ENCODE data around the gene CDKN1C. TPM values are rescaled to one million over a fixed set of nuclear protein-coding genes. Genes with fewer than 3 reads are reported as not detected.
A peak's percentile ranks its signal among the peaks of the same experiment; 100 is the strongest.
"Not testable (repeated sequence)": the region's sequence is repeated elsewhere in the genome, so short reads cannot be mapped to it uniquely, and the experiment has no call there.

Gene CDKN1C
- polyA plus RNA-seq, 4 donors: 4.0 to 328 (median 17.7) TPM

- Histone ChIP-seq H3K27ac (ENCODE audit: low read depth in 1 of 3, low read length in 2 of 3) (no peak overlapping the region), H3K4me3 (ENCODE audit: low read depth in 1 of 3, low read length in 3 of 3) (no peak overlapping the region), H3K9me3 (ENCODE audit: control insufficient read depth in 2 of 2, insufficient read depth in 1 of 2, low read depth in 1 of 2, low read length in 1 of 2) (peaks cover 0 to 6% of the 10 kb centered on the region in 2 donors), H3K27me3 (ENCODE audit: control insufficient read depth in 3 of 3, insufficient read depth in 3 of 3, low read length in 3 of 3) (peaks cover 0 to 16% (median 0%) of the 10 kb centered on the region in 3 donors), H3K4me1 (ENCODE audit: control insufficient read depth in 3 of 3, insufficient read depth in 2 of 3, low read depth in 1 of 3, low read length in 2 of 3) (peaks cover 0 to 45% (median 3%) of the 10 kb centered on the region in 3 donors), H3K36me3 (ENCODE audit: control insufficient read depth in 3 of 3, insufficient read depth in 2 of 3, low read depth in 1 of 3, low read length in 3 of 3) (peaks cover 0 to 16% (median 8%) of the 10 kb centered on the region in 3 donors)
- 46 to 85% (median 75%) methylated on average over 46 to 78 of the region's 78 CpGs for WGBS, 3 donors
- FAIRE-seq (no peak), DNase-seq (peak in 1 of 2 donors; percentile 16)
Measured at GRCh38 chr11:2909133-2909902, 23.7 kb upstream of the CDKN1C start.

GRCh38 chr11:2908130-2908529 is 22.6 kb upstream of the CDKN1C start:
- Histone ChIP-seq H3K36me3 (ENCODE audit: control insufficient read depth in 3 of 3, insufficient read depth in 2 of 3, low read depth in 1 of 3, low read length in 3 of 3) (peaks cover 0 to 16% (median 8%) of the 10 kb centered on the region in 3 donors), H3K4me3 (ENCODE audit: low read depth in 1 of 3, low read length in 3 of 3) (no peak overlapping the region), H3K9me3 (ENCODE audit: control insufficient read depth in 2 of 2, insufficient read depth in 1 of 2, low read depth in 1 of 2, low read length in 1 of 2) (peaks cover 0 to 6% of the 10 kb centered on the region in 2 donors), H3K27ac (ENCODE audit: low read depth in 1 of 3, low read length in 2 of 3) (no peak overlapping the region), H3K4me1 (ENCODE audit: control insufficient read depth in 3 of 3, insufficient read depth in 2 of 3, low read depth in 1 of 3, low read length in 2 of 3) (peaks cover 0 to 45% (median 3%) of the 10 kb centered on the region in 3 donors), H3K27me3 (ENCODE audit: control insufficient read depth in 3 of 3, insufficient read depth in 3 of 3, low read length in 3 of 3) (peaks cover 0 to 16% (median 0%) of the 10 kb centered on the region in 3 donors)
- DNase-seq: no peak
- FAIRE-seq: no peak
- whole genome bisulfite sequencing, 3 donors: 82 to 90% (median 87%) methylated on average over 14 of the region's 14 CpGs

GRCh38 chr11:2905299-2905698 is 19.7 kb upstream of the CDKN1C start:
- FAIRE-seq; H3K27ac ChIP-seq (ENCODE audit: low read depth in 1 of 3, low read length in 2 of 3); H3K4me3 ChIP-seq (ENCODE audit: low read depth in 1 of 3, low read length in 3 of 3): not testable (repeated sequence)

DNA sequence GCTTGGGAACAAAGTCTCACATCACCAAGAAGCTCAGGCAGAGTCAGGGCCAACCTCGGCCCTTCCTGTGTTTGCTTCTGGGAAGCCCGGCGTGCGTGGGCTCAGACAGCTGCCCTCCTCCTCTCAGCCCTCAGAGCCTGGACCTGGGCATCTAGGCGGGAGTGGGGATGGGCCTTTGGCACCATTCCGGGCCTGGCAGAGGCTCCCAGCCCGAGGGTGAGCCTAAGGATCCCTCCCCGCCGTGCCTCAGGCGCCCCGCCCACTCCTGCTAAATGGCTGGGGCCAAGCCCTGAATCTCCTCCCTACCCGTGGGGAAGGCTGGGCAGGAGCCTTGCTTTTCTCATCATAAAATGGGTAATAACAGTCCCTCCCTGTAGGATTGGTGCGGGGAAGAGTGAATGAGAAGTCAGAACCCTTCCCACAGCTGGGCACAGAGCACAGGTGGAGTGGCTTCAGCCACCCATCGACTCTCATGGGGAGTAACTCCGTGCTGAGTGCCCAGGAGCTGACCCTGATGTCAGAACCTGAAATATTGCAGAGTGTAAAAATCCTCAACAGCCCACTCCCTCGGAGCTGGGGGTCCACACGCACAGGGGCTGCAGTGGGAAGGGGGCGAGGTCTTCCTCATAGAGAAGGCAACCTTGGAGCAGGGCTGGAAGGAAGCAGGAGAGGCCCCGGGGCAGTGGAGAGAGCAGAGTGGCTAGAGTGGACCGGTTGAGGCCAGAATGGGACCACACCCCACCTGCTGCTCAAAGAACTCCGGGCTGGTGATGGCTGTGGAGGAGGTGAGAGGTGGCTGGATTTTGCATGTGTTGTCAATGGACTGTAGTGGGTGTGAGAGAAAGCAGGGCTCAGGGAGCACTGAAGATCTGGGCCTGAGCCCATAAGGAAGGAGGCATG is 18.8 kb upstream of the CDKN1C start:
- Histone ChIP-seq H3K4me1 (ENCODE audit: control insufficient read depth in 3 of 3, insufficient read depth in 2 of 3, low read depth in 1 of 3, low read length in 2 of 3) (peaks cover 4 to 36% (median 4%) of the 10 kb centered on the region in 3 donors), H3K36me3 (ENCODE audit: control insufficient read depth in 3 of 3, insufficient read depth in 2 of 3, low read depth in 1 of 3, low read length in 3 of 3) (peaks cover 0 to 12% (median 8%) of the 10 kb centered on the region in 3 donors), H3K27ac (ENCODE audit: low read depth in 1 of 3, low read length in 2 of 3) (peak overlapping the region; percentile 76 to 93 (median 87)), H3K4me3 (ENCODE audit: low read depth in 1 of 3, low read length in 3 of 3) (peak overlapping the region in 2 of 3 donors; percentile 72 to 73), H3K9me3 (ENCODE audit: control insufficient read depth in 2 of 2, insufficient read depth in 1 of 2, low read depth in 1 of 2, low read length in 1 of 2) (peaks cover 0 to 6% of the 10 kb centered on the region in 2 donors), H3K27me3 (ENCODE audit: control insufficient read depth in 3 of 3, insufficient read depth in 3 of 3, low read length in 3 of 3) (peaks cover 0 to 10% (median 0%) of the 10 kb centered on the region in 3 donors)
- DNase-seq (peak; percentile 57 to 94), FAIRE-seq (no peak)
- WGBS, 3 donors: 23 to 57% (median 38%) methylated on average over 21 of the region's 21 CpGs

More at GRCh38 chr11:2905299-2905698, 19.7 kb upstream of the CDKN1C start:
- Histone ChIP-seq H3K27me3 (ENCODE audit: control insufficient read depth in 3 of 3, insufficient read depth in 3 of 3, low read length in 3 of 3) (peaks cover 0 to 16% (median 0%) of the 10 kb centered on the region in 3 donors), H3K4me1 (ENCODE audit: control insufficient read depth in 3 of 3, insufficient read depth in 2 of 3, low read depth in 1 of 3, low read length in 2 of 3) (peaks cover 0 to 36% (median 4%) of the 10 kb centered on the region in 3 donors), H3K36me3 (ENCODE audit: control insufficient read depth in 3 of 3, insufficient read depth in 2 of 3, low read depth in 1 of 3, low read length in 3 of 3) (peaks cover 0 to 12% (median 8%) of the 10 kb centered on the region in 3 donors)
- WGBS, 3 donors: 84 to 89% (median 87%) methylated on average over 7 of the region's 7 CpGs
- not testable (repeated sequence) for DNase-seq; H3K9me3 ChIP-seq (ENCODE audit: control insufficient read depth in 2 of 2, insufficient read depth in 1 of 2, low read depth in 1 of 2, low read length in 1 of 2)

DNA sequence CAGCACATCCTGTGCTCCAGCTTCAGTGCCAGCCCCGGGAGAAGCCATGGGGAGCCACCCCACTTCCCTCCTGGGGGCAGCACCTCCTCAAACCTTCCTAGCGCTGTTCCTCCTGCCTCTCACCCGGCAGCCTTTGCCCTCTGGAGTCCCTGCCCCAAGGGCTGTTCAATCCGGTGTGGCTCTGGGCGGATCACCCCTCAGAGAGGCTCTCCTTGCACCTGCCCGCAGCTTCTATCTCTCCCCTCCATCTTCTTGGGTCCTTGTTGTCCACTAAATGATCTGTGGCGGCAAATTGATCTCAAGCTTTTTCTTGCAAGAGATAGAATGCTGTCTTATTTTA is 18.1 kb upstream of the CDKN1C start:
- DNase-seq (peak; percentile 57 to 89), FAIRE-seq (no peak)
- peaks cover 0 to 6% (median 0%) of the 10 kb centered on the region in 3 donors for H3K27me3 ChIP-seq (ENCODE audit: control insufficient read depth in 3 of 3, insufficient read depth in 3 of 3, low read length in 3 of 3)
- 11 to 55% (median 32%) methylated on average over 7 of the region's 7 CpGs for WGBS, 3 donors
- H3K4me3 ChIP-seq (ENCODE audit: low read depth in 1 of 3, low read length in 3 of 3): peak overlapping the region in 2 of 3 donors; percentile 72 to 73
- peaks cover 4 to 32% (median 4%) of the 10 kb centered on the region in 3 donors for H3K4me1 ChIP-seq (ENCODE audit: control insufficient read depth in 3 of 3, insufficient read depth in 2 of 3, low read depth in 1 of 3, low read length in 2 of 3)
- peaks cover 0 to 12% (median 5%) of the 10 kb centered on the region in 3 donors for H3K36me3 ChIP-seq (ENCODE audit: control insufficient read depth in 3 of 3, insufficient read depth in 2 of 3, low read depth in 1 of 3, low read length in 3 of 3)
- H3K27ac ChIP-seq (ENCODE audit: low read depth in 1 of 3, low read length in 2 of 3): peak overlapping the region; percentile 76 to 93 (median 87)
- H3K9me3 ChIP-seq (ENCODE audit: control insufficient read depth in 2 of 2, insufficient read depth in 1 of 2, low read depth in 1 of 2, low read length in 1 of 2): peaks cover 0 to 6% of the 10 kb centered on the region in 2 donors

- H3K4me3 ChIP-seq (ENCODE audit: low read depth in 1 of 3, low read length in 3 of 3): peak overlapping the region; percentile 51 to 73 (median 72)
- H3K4me1 ChIP-seq (ENCODE audit: control insufficient read depth in 3 of 3, insufficient read depth in 2 of 3, low read depth in 1 of 3, low read length in 2 of 3): peaks cover 4 to 29% (median 4%) of the 10 kb centered on the region in 3 donors
- peaks cover 0 to 6% of the 10 kb centered on the region in 2 donors for H3K9me3 ChIP-seq (ENCODE audit: control insufficient read depth in 2 of 2, insufficient read depth in 1 of 2, low read depth in 1 of 2, low read length in 1 of 2)
- DNase-seq (peak; percentile 84 to 91), FAIRE-seq (no peak)
- H3K27me3 ChIP-seq (ENCODE audit: control insufficient read depth in 3 of 3, insufficient read depth in 3 of 3, low read length in 3 of 3): peaks cover 0 to under 1% (median 0%) of the 10 kb centered on the region in 3 donors
- H3K27ac ChIP-seq (ENCODE audit: low read depth in 1 of 3, low read length in 2 of 3): peak overlapping the region; percentile 76 to 93 (median 87)
- H3K36me3 ChIP-seq (ENCODE audit: control insufficient read depth in 3 of 3, insufficient read depth in 2 of 3, low read depth in 1 of 3, low read length in 3 of 3): peaks cover 0 to 6% (median 0%) of the 10 kb centered on the region in 3 donors
- 21 to 57% (median 38%) methylated on average over 20 to 23 of the region's 23 CpGs for WGBS, 3 donors
Measured at GRCh38 chr11:2902784-2903671, 17.5 kb upstream of the CDKN1C start.

DNA sequence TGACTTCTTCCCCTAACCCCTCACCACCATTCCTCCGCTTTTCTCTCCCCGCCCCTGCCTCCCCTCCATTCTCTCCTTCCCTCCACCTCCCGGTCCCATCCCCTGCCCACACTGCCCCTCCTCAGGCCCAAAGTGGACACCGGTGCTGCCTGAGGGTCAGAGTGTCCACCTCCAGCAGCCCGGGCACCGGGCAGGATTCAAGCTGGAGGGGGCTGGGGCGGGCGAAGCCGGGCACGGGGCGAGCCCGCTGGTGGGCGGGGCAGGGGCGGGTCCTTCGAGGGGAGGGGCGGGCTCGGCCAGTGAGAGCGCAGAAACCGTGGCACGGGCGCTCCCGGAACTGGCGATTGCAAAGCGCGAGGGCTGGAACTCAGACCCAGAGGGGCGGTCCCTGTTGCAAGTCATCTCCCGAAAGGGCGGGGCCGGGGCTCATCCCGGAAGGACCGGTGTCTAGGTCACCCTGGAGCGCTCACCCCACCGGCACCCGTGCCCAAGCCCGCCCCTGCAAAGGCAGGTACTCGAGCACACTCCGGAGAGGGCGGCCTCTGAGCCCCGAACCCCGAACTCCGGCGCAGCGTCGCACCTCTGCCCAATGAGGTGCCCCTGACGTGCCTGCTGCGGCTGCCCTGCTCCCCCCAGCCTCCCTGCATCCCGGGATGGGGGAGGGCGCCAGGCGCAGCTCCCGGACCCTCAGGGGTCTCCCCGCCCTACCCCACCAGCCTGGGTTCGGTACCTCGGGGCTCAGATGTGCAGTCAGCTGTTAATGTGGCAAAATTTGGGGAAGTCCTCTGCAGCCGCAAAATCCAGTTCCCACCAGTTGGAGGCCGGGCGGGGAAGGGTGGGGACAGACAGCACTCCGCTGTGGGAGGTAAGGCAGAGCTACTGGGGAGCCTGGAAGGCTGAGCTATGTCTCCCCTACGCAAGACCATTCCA is 16.5 kb upstream of the CDKN1C start:
- peak overlapping the region; percentile 51 to 73 (median 72) for H3K4me3 ChIP-seq (ENCODE audit: low read depth in 1 of 3, low read length in 3 of 3)
- H3K4me1 ChIP-seq (ENCODE audit: control insufficient read depth in 3 of 3, insufficient read depth in 2 of 3, low read depth in 1 of 3, low read length in 2 of 3): peaks cover 4 to 29% (median 4%) of the 10 kb centered on the region in 3 donors
- DNase-seq: peak; percentile 95 to 99
- peaks cover 0 to 6% (median 0%) of the 10 kb centered on the region in 3 donors for H3K36me3 ChIP-seq (ENCODE audit: control insufficient read depth in 3 of 3, insufficient read depth in 2 of 3, low read depth in 1 of 3, low read length in 3 of 3)
- whole genome bisulfite sequencing, 3 donors: 2 to 3% (median 3%) methylated on average over 49 to 58 of the region's 58 CpGs
- FAIRE-seq: no peak
- H3K27ac ChIP-seq (ENCODE audit: low read depth in 1 of 3, low read length in 2 of 3): peak overlapping the region; percentile 76 to 93 (median 87)
- peaks cover 0 to 4% of the 10 kb centered on the region in 2 donors for H3K9me3 ChIP-seq (ENCODE audit: control insufficient read depth in 2 of 2, insufficient read depth in 1 of 2, low read depth in 1 of 2, low read length in 1 of 2)
- H3K27me3 ChIP-seq (ENCODE audit: control insufficient read depth in 3 of 3, insufficient read depth in 3 of 3, low read length in 3 of 3): no peaks in the 10 kb centered on the region
